ENCODE measurements around the gene CCNK. TPM values are rescaled to one million over a fixed set of nuclear protein-coding genes. Genes with fewer than 3 reads are reported as not detected.

Gene CCNK
- total RNA-seq, 1 donor from 2014 or later: 86.7 TPM

DNA sequence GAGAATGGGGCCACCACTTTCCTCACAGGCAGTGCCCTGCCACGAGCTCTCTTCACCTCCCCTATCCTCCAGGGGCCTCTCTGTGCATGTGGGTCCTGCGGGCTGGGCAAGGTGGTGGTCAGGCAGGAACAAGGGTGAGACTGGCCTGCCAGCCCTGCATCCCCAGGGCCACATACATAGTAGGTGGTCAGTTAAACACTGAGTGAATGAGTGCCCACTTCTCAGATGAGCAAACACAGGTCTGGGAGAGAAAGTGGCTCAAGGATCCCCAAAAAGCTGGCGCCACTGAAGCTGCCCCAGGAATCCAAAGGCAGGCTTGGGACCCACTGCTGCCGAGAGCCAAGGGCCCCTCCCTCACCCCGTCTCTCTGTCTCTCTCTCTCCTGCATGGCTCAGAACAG, 51.1 kb downstream of the CCNK start:
- intact Hi-C loops (cut with micrococcal nuclease): no loop called here

DNA sequence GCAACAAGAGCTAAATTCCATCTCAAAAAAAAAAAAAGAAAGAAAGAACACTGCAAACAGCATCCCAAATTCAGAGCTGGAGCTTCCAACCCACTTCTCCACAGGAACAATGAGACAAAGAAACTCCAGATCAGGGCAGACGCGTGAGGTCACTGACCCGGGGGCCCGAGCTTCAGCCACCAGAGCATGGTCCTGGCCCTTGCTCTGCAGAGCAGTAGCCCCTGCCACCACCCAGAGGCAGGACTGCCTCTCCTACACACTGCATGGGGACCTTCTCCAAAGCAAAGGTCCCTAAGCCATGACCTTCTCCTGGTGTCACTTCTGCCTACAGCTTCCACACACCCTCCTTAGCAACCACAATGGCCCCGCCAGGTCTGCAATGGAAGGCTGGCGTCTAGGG, 53.1 kb downstream of the CCNK start:
- intact Hi-C loops (cut with micrococcal nuclease): no loop called here

DNA sequence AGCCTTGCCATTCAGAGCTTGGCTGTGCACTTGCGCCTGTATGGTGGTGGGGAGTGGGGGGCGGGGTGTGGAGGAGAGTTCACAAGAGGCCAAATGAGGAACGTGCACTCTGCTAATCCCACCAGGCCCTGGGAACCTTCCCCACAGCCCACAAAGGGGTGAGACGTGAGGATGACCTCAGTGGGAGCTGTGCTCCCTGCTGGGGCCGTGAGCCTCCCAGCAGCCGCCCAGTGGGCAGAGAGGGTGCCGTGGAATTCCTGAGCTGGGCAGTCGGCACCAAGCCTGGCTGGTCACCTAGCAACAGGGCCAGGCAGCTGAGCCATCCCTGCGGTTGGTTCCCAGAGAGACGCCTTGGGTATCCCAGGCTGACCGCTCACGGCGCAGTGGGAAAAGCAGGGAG, 53.7 kb downstream of the CCNK start:
- intact Hi-C loops (cut with micrococcal nuclease): no loop called here

DNA sequence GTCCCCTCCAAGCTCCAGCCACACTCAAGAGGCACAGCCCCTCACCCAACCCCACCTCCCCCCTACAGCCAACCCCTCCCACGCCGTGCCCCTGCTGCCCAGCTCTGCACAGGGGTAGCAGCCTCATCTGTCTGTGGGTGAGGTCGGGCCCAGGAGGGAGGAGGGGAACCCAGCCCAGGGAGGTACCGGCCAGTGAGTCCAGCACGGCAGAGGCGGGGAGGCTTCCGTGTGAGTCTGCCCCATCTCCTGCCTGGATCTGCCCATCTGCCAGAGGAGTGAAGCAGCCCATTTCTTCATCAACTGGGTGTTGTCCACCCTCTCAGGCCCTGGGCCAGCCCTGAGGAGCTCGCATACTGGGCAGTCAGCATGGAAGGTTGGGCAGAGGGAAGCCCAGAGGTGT, 54.2 kb downstream of the CCNK start:
- intact Hi-C loops (cut with micrococcal nuclease): no loop called here

DNA sequence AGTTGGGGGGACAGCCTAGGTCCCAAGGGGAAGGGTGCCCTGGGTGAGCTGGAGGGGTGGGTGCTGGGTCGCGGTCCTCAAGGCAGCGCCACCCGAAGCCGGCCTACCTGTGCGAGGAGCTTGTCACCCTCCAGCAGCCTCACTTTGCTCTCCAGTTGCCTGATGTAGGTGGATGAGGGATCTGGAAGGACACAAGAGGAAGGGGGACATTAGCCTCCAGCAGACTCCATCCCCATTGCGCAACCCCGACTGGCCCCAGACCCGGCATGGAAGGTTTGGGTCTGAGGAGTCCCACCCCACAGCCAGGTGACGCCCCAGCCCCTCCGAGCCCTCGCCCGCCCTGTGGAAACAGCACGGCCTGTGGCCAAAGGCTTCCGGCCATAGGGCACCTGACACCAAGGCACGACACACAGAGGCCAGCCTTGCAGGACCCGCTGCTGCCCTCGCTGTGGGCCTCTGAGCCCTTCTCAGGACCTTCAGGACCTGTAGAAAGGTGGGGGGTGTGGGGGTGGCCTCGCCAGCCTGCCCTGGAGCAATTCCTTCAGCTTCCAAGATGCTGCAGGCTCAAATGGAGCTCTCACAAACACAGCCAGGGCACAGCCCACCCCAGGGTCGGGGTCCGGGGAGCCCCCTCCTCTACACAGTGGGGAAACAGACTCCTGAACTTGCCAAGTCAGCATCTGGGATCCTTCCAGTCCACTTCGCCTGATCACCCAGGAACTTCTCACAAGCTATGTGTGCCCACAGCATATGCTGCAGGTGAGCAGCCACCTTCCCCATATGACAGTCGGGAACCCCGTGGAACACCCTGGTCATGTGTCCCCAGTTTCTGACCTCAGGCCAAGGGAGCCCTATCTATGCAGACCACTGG, 54.9 kb downstream of the CCNK start:
- intact Hi-C loops (cut with micrococcal nuclease): no loop called here

DNA sequence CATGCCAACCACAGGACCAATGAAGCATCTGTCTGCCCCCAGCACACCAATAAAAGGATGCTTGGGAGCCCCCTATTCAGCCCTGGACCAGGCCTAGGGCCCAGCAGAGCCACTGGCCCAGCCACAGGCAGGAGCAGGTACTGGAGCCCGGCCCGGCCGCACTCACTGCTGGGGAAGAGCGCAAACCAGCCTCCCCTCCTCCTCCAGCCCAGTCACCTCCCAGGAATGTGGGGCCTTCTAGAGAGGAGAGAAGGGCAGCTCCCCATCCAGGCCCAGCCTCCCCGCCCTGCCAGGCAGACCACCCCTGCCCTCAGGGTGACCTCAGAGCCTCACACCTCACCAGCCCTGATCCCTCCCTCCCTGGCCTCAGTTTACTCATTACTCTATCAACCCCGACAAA, 56.2 kb downstream of the CCNK start:
- intact Hi-C loops (cut with micrococcal nuclease): no loop called here

DNA sequence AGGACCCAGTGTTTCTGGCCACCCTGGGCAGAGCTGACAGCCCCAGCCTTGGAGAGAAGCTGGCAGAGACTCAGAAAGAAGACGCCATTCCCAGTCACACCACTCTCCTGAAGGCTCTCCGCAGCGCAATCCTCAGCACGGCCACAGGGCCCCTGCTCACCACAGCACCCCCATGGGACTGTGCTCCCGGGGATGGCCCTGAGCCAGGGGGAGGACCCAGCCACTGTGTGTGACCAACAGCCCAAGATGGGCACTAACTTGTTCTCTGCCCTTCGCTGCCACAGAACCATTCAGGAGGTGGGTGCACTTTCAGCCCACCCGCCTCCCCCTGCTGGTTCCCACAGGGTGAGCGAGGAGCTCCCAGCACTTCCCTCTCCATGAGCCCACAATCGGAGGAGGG, 57.1 kb downstream of the CCNK start:
- intact Hi-C loops (cut with micrococcal nuclease): no loop called here

DNA sequence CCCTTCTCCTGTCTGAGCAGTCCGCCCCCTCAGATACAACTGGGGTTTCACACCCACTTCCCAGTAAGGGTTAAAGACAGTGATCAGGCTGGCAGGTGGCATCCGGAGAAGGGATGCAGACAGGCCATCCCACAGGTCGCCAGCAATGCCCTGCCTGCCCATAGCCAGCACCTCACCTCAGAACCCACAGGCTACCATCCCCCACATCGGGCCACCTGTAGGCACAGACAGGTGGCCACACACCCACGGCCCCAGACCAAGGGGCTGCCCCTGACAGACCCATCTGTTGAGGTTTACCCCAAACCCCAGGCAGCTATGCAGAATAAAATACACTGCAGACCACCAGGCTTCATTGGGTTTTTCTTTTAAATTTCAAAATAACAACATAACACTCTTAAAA, 57.5 kb downstream of the CCNK start:
- intact Hi-C loops (cut with micrococcal nuclease): no loop called here

DNA sequence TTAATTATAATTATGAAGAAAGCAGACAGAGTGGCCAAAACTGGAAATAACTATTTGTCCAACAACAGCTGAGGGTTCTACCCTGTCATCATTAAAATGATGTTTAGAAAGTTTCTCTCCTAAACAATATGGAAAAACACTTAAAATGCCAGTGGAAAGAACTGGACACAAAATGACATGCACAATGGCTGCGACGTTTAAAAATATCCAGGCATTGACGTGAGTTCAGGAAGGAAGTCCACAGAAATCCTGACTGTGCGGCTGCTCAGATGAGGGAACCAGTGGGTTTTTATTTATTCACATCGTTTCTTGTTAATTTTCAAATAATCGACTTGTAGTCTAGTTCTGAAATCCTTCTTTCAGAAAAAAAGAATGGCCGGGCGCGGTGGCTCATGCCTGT, 58.3 kb downstream of the CCNK start:
- intact Hi-C loops (cut with micrococcal nuclease): no loop called here

DNA sequence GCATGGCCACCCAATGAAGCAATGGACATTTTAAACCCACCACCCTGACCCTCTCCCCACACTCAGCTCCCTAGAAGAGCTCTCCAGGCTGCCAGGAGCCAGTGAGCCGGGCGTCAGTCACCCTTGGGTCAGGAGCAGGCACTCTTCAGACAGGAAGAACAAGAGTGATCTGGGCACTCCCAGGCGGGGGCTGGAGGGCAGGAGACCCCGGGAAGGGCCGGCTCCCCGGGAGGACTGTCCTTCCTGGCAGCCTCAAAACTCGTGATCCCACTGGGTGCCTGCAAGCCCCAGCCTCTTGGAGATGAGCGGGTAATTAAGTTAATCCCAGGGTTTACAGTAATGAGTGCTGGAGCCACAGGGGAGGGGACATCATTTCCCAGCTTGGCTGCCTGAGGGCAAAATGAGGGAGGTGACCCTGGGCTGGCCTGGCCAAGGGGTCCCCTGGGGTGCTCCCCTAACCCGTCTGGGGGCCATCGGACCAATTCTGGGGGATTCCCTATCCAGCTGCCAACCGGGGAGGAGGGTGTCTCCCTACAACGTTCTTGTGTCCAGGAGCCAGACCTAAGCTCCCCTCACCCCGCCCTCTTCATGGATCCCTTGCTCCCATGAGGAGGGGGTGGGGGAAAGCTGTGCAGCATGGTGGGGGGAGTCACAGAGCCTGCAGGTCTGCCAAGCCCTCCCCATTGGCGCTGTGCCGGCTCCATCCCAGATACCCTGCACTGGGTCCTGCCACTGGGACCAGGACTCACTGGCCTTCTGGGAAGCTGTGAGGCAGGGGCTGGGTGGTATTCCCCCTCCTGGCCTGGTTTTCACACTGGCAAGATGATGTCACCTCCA, 59.2 kb downstream of the CCNK start:
- intact Hi-C loops (cut with micrococcal nuclease): no loop called here

DNA sequence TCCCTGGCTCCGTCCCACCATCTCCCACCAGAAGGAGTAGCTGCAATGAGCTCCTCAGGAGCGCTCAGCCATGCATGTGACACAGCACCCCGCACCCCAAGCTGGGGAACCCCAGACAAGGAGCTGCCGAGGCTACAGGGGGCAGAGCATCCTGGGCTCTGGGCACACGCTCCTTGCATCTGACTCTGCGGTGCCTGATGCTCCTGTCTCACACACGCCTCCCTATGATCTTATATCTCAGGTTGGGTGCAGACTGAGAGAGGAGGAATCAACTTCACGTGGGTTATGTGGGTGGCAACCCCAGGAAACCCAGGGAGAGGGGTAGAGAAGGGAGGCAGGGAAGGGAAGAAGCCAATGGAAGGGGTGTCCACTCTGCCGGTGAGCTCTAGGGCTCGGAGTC, 60.0 kb downstream of the CCNK start:
- intact Hi-C loops (cut with micrococcal nuclease): no loop called here

DNA sequence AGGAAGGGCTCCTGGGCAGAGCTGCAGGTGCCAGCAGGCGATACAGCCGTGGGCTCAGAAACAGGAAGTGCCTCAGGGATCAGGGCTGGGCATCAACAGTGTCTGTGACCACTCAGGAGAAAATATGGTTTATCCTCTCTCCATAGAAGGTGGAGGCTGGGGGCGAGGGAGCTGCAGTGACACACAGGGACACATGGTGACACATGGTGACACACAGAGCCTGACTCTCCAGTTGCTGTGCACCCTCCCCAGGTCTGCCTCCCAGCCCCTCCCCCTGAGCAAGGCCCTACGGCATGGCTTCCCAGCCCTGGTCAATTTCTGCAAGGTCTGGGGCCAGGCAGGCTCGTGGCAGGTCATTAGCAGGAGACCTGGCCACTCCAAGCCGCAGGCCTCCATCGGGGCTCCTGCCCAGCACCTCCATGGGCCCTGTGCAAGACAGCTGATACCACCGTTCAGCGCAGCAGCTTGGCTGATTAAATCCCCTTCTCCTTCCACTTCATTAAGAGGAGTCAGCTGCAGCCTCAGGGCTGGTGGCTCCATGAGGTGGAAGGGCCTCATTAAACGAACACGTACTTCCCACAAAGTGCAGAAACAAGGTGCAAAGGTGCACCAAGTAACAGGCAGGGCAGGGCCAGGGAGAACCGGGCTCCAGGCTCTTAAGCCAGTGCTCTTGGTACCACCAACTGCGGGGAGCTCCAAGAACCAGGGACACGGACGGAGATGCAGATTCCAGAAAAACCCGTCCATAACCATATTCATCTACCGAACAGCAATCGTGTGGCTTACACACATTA, 60.7 kb downstream of the CCNK start:
- intact Hi-C loops (cut with micrococcal nuclease): no loop called here

DNA sequence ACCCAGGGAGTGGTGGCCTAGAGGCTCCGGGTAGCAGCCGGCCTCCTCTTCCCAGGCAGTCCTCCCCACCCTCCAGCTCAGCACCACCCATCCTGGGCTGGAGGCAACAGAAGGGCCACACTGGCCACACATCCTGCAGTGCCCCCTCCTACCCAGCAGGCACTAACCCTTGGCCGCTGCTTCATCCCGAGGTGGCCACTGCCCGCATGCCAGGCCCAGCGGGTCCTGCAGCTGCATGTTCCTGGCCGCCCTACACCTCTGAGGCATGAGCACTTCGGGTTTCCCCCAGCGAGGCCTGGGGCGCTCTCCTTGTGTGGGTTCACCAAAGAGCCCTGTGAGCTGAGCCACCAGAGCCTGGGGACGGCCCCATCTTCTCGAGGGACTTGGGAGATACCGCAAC, 61.4 kb downstream of the CCNK start:
- intact Hi-C loops (cut with micrococcal nuclease): no loop called here

DNA sequence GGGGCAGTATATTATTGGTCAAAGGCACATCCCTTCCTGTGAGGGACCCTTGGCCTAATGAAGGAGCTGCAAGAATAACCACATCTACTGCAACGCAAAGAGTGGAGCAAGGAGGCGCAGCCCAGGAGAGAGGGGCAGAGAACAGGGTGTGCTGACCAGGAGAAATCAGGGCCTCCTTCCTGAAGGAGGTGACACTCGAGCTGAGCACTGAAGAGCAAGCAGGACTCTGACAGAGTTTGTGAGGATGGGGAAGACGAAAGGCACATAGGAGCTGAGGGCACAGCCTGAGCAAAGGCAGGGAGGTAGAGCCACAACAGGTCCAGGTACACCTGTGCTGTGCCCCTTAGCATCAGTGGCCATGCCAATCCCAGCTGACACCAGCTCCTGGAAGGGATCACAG, 62.2 kb downstream of the CCNK start:
- intact Hi-C loops (cut with micrococcal nuclease): no loop called here

DNA sequence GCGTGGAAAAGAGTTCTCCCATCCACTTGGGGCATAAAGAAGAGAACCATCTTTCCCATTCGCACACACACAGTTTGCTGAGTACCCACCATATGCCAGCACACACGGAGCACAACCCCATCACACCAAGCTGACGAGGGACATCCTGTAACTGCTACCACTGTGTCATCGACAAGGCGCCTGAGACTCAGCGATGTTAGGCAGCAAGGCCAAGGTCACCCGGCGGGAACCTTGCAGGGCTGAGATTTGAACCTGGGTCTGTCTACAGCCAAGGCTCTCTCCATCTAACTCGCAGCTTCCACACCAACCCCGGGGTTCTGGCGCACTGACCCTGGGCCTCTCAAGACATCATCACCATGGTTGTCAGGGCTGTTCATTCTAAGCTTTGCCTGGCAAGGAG, 62.8 kb downstream of the CCNK start:
- intact Hi-C loops (cut with micrococcal nuclease): no loop called here

DNA sequence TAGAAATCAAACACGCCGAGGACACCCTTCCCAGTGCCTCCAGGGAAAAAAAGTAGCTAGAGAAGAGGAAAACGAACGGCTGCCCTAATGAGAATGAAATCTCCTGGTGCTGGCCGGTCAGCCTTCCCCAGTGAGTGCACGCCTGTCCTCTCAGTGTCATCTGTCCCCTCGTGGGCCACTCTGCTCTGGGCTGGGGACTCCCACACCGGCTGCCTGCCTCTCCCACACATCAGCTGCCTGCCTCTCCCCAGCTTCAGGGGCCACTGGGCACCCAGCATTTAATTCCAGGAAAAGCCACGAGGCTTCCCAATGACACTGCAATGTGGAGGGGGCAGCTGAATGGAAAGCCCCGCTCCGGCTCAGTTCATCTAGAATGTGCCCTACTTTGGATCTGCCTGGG, 63.8 kb downstream of the CCNK start:
- intact Hi-C loops (cut with micrococcal nuclease): no loop called here

DNA sequence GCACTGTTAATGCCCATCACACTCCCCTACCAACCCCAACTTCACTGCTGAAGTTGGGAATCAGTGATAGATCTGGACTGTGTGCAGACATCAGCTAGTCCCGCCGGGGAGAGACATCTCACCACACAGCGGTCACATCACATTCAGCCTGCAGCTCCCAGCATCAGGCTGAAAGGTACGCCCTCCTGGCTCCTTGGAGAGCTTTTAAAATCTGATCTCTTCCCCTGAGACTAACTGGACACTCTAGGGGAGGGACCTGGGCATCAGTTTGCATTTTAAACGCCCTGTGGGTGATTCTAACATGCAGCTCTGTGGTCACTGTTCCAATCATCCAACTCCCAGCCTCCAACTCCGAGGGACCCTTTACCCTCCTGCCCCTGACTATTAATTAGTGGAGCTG, 64.4 kb downstream of the CCNK start:
- intact Hi-C loops (cut with micrococcal nuclease): no loop called here

DNA sequence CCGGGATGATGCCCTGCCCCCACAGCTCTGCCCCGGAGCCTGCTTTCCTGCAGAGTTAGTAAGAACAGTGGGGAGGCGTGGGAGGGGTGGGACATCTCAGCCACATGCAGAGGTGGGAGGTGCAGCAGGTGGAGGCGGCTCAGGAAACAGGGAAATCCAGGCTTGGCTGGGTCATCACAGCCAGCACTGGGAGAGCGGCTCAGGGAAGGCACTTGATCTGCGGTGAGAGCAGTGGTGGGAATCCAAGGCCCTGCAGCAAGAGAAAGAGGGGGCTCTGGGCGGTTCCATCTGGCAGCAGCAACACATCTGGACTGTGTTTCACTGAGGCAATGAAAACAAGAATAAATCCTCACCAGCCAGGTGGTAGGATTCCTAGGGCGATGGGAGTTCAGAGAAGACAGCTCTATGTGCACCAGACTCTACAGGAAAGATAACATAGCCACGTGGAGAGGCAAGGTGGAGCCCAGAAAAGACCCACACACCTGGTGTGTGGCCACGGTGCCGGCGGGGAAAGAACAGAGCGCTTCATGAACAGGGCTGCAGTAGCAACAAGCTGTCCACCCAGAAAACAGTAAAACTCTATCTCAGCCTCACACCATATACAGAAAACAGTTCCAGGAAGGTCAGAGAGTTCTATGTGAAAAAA, 65.1 kb downstream of the CCNK start:
- intact Hi-C loops (cut with micrococcal nuclease): no loop called here

DNA sequence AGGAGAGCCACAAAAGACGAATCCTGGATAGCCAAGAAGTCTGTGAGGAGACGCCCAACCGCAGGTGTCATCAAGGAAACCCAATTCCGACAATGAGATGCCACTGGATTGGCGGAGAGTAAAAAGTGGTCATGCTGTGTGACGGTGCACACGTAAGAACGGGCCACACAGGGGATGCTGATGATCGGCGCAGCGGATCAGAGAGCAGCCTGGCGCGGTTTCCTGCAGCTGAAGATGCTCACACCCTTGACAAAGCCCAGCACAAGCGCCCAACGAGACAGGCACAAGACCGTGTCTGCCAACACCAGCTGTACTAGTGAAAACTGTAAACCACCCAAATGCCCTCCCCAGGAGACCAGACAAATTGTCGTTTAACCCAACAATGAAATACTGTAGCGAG, 67.0 kb downstream of the CCNK start:
- intact Hi-C loops (cut with micrococcal nuclease): no loop called here

DNA sequence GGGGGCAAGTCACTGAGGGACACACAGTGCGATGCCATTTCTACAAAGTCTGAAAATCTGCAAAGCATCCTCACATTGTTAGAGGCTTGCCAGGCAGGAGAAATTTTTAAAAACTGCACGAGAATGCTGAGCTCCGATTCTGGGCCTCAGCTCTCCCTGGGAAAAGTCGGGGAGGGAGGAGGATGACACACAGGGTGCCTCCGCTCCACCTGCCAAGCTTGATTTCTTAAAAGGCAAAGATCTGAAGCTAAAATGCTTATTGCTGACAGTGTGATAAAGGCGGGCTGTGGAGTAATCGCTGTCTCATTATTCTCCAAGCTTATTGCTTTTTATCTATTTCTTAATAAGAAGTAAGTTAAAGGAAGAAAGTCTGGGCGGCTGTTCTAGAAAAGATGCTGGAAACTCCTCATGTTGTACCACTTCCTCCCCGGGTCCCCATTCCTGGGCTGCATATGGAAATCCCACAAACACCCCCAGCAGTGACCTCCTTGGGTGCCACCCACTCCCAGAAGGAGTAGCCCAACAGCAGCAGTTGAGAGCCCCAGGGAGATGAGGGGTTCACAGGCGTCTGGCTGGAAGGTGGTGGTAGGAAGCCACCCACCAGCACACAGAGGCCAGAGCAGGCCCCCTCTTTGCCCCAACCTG, 67.8 kb downstream of the CCNK start:
- intact Hi-C loops (cut with micrococcal nuclease): no loop called here

DNA sequence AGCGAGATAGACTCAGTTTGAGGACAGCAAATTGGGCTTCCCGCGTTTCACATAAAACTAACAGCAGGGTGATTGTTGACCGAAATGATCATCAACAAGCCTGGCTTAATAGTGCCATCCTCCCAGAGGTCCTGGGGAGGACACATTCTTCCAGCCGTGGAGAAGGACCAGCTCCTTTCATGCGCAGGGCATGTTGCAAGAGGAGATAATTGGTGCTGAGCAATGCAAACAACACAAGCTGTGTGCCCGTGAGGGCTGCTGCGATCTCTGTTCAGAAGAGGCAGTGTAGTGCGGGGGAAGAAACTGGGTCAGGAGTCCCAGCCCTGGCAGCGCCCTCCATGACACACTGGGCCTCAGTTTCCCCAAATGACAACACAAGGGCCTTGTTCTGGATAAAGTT, 68.5 kb downstream of the CCNK start:
- intact Hi-C loops (cut with micrococcal nuclease): no loop called here

Data from T-helper 1 cell treated with Interleukin-12 subunit alpha and Interleukin-12 subunit beta and Interleukin-4 antibody, amounts not matched to agents 30 ng/mL and 1 ng/mL, for 36 hours (primary cell).